GM21723 (cell line): ENCODE measurements around the gene OR2T10.
"Not testable (repeated sequence)": the region's sequence is repeated elsewhere in the genome, so short reads cannot be mapped to it uniquely, and the experiment has no call there.

ENCODE experiments used
- ATAC-seq: cut with Tn5 transposase; IDR thresholded peaks from one replicate; pipeline ENCODE4 v1.9.1; 2021; ENCODE audit warnings: mild to moderate bottlenecking, moderate library complexity; ENCODE audit not compliant: unreplicated experiment

OR2T10 gene, protein sequence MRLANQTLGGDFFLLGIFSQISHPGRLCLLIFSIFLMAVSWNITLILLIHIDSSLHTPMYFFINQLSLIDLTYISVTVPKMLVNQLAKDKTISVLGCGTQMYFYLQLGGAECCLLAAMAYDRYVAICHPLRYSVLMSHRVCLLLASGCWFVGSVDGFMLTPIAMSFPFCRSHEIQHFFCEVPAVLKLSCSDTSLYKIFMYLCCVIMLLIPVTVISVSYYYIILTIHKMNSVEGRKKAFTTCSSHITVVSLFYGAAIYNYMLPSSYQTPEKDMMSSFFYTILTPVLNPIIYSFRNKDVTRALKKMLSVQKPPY

GRCh38 chr1:248597589-248597988 is at the start of gene OR2T10:
Gene OR2T10 (minus strand): TSS chr1:248597700. CDS start chr1:248593768, 3,932 bp downstream.
- no peak for ATAC-seq

- ATAC-seq: not testable (repeated sequence)
Measured at GRCh38 chr1:248645178-248645577, 47.7 kb upstream of the OR2T10 start, which contains the start of gene OR2T35. Gene OR2T35 (minus strand): TSS chr1:248645278. CDS start chr1:248639258, 6,020 bp downstream.

DNA sequence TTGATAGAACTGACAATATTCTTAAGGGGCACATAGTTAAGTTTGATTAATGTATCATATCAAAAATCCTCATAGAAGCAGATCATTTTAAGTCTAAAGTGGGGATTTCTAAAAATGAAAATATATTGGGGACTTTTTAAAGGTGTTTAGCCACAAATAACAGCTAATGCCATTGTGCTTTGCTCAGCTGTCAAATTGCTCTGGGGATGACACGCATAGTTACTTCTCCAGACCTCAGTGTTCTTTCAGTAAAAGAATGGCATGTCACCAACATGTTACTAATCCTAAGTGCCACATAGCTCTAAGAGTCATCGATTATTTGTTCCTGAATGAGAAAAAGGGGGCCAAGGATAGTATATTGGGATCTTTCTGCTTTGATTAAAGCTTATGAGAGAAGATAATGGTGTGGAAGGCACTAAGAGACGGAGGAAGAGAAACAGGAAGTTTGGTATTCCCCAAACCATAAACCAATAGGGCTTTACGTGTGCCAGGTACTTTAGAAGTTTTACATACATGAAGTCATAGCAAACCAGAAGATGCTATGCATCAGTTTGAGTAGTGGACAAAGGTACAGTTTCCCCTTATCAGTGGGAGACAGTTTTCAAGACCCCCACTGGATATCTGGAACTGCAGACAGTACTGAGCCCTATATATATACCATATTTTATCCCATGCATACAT is 45.6 kb upstream of the OR2T10 start:
- ATAC-seq: peak; percentile 70

DNA sequence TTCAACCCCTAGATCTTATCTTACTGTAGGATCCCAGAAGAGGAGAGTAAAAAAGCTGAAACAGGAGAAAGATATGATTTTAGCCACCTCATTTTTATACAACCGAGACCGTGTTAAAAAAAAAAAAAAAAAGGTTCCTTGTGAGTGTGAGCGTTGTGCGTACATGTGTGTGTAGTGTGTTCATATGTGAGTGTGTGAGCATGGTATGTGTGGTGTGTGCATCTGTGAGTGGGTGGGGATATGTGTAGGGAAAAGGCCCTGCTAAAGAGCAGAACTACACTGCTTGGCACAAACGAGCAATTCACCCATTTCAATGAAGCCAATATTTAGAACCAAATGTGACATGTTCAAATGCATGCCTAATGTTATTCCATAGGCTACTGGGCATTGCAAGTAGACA is 44.1 kb upstream of the OR2T10 start:
- not testable (repeated sequence) for ATAC-seq

DNA sequence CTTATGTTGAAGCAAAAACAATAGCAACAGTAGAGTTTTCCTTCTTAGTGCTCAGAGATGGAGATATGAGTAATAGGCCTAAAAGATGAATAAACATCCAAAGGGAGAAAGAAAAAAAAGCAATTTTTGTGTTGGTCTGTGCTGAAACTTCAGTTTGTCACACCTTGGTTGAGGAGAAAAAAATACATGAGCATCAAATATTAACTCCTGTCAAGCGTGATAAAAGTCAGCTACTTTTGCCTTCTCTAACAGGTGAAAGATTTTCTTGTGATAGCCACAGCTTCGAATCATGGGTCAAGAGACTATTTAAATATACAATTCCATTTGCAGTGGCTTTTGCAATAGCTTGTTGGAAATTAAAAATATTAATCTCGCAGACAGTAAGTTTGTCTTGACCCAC is 43.4 kb upstream of the OR2T10 start:
- peak; percentile 39 for ATAC-seq

- not testable (repeated sequence) for ATAC-seq
Measured at GRCh38 chr1:248639652-248640051, 42.2 kb upstream of the OR2T10 start.

DNA sequence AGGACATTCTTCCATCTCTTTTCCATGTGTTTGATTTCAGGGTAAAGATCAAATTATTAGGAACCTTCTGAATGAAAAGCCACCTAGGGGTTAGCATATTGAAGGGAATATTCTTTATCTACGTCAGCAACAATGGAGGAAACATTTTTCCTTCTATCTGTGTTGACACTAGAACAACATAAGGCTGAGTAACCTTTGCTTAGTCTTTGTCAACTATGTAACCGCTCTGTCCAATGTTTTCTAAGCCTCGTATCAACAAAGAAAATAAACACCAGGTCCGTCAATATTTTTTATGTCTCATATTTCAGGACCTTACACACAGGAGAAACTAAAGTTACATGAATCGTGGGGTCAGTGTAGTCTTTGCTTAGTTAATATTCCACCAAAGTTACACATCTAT is 39.1 kb upstream of the OR2T10 start:
- not testable (repeated sequence) for ATAC-seq

DNA sequence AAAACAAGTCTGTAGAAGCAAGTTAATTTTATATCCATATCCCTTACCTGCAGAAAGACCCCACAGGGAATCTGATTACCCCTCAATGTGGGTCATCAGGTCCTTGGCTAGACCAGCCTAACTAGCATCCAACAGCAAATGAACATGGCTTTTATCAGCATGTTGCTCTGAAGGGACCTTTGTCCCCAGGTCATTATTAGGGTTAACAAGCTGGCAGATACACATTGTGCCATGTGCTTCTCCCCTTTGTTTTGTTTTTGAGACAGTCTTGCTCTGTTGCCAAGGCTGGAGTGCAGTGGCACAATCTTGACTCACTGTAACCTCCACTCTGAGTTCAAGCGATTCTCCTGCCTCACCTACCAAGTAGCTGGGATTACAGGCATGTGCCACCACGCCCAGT is 37.5 kb upstream of the OR2T10 start, which contains the start of gene OR2T11:
TSS of gene OR2T11 (minus strand) at position 101 of the 400 bp plus-strand sequence. CDS start 7,963 bp downstream, outside the sequence.
- ATAC-seq: not testable (repeated sequence)

DNA sequence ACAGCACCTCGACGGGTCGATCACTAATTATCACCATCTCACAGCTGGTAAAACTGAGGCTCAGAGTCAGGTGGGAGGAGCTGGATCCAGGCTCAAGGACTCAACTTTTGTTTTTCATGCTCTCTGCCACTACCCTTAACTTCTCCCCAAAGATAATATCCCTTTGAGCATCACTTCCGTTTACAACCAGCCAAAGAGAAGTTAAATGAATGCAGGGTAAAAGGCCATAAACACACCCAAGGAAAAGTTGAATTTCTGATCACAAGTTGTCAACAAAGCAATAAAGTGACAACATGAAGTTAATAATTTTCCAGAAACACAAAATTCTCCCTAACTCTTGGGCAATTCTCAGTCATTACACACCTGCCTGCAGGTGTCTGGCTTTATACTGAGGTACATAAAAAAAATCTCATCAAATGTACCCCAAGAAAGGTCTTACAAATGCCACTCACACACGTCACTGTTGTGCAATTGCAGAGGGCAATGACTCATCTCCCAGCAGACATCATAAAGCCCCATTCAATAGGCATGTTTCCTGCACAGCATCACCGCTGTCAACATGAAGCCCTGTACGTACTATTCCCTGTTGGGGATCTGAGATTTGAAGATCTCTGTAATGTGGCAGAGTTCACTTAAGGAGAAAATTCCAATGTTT is 34.0 kb upstream of the OR2T10 start:
- no peak for ATAC-seq

- no peak for ATAC-seq
Measured at GRCh38 chr1:248630551-248630950, 33.1 kb upstream of the OR2T10 start.

DNA sequence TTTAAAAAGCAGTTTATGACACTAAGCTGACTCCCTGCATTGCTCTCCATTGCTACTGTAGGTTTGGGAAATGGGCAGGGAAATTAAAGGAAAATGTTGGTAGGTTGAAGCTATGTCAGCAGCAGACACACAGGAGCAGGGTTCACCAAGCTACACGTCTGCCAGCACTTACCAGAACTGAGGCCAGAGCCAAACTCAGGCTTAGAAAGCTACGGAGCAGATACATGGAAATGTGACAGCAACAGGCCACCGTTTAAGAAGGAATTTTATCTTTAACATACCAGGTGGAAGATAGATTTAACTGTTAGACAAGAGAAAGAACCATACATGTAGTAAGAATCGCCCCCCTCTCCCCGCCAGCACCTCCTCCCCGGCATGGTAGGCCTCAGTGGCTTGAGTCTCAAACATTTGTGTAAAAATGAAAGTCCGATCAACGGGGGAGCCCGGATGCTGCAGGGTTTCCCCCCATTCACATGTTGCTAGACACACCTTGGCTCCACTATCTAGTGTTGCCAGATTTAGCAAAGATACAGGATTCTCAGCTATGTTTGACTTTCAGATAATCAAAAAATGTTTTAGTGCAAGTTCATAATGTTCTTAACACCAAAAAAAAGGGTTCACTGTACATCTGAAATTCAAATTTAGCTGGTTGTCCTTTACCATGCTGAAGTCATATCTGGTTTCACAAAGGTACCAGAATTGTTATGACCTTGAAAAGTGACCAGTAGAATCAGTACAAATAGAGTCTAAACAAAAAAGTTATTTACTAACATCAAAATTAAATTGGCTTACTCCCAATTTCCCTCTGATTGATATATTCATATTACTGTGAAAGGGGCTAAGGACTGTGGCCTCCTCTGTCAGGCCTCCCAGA is 30.7 kb upstream of the OR2T10 start:
- ATAC-seq: no peak

GRCh38 chr1:248625971-248626370 is 28.5 kb upstream of the OR2T10 start:
- no peak for ATAC-seq

GRCh38 chr1:248625166-248625565 is 27.7 kb upstream of the OR2T10 start:
- ATAC-seq: no peak

DNA sequence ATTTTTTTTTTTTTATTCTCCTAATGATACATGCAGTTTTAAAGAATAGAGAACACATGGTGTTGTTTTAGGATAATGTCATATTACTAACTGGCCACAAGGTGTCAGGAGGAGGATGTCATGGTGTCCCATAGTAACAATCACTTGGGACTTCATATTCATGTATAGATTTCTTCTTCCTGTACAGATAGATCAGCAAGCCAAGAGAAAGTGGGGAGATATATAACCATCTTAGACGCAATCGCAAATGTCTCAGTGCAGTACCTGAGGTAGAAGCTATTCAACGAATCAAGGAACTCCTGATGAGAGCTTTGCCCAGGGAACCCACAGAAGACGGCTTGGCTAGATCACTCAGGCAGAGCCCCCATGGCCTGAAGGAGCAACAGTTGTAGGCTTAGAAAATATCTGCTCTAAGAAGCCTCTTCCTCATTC is 25.1 kb upstream of the OR2T10 start:
- no peak for ATAC-seq

GRCh38 chr1:248621770-248622169 is 24.3 kb upstream of the OR2T10 start:
- no peak for ATAC-seq

DNA sequence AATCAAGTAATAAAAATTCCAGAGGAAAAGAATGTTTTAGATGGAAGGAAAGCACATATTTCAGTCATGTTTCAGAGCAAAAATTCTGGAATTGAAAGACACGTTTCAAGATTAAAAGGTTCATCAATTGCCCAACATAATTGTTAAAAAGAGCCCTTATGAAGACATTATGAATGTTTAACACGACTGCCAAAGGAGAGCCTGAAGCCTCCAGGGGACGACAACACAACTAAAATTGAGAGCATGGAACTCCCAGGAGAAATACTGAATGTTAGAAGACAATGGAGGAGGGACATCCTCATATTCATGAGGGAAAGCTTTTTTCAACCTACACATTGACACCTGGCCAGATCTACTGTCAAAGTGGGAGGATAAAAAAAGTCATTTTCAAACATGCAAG is 21.4 kb upstream of the OR2T10 start:
- no peak for ATAC-seq

DNA sequence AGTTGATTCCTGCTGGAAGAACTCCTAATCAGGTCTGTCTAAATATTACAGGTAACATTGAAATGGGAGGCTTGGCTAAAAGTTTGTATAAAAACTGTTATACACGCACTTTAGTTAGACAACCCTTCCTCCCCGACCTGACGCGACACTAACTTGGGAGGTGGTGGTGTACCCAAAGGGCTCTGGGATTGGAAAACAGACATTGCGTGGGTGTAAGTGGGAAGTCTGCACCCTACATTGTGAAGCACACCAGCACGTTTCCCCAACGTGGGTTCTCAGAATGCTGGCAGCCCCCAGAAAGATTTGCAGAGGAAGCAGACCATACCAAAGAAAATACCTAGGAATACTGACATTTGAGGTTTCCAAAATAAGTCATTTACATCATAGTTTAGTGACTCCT is 20.6 kb upstream of the OR2T10 start:
- ATAC-seq: no peak

- no peak for ATAC-seq
Measured at GRCh38 chr1:248613742-248614141, 16.2 kb upstream of the OR2T10 start.

GRCh38 chr1:248611883-248612414 is 14.4 kb upstream of the OR2T10 start:
- ATAC-seq: no peak

GRCh38 chr1:248610301-248610700 is 12.8 kb upstream of the OR2T10 start:
- ATAC-seq: no peak
